Neural cell (in vitro differentiated cells): Measurements from ENCODE around the gene AFF3. TPM values are rescaled to one million over a fixed set of nuclear protein-coding genes. Genes with fewer than 3 reads are reported as not detected.

Experiments used
- H2AFZ ChIP-seq: fragments of 200-600, 300-800 bp; sonication (generic), shearing (Covaris generic); 2 replicates; pipeline ENCODE4 v1.6.0; 2014; ENCODE audit warnings: low read depth, mild to moderate bottlenecking, antibody characterized with exemption, low read length, moderate library complexity
- H3F3A ChIP-seq: fragments of 200-600 bp; shearing (Covaris generic); 2 replicates; pipeline ENCODE4 v1.6.1; 2016; ENCODE audit warnings: mild to moderate bottlenecking, moderate library complexity, mixed read lengths, antibody characterized with exemption, low read length; ENCODE audit not compliant: insufficient read depth, poor library complexity, severe bottlenecking
- H3K27ac ChIP-seq: fragments of 200-600, 300-800 bp; sonication (generic), shearing (Covaris generic); 2 replicates; pipeline ENCODE4 v1.5.1; 2014; ENCODE audit warnings: mild to moderate bottlenecking, low read length, moderate library complexity
- H3K27me3 ChIP-seq: fragments of 300-800, 200-600 bp; sonication (generic), shearing (Covaris generic); 2 replicates; pipeline ENCODE4 v1.6.0; 2014; ENCODE audit warnings: mild to moderate bottlenecking, low read depth, low read length, moderate library complexity; ENCODE audit not compliant: insufficient read depth
- H3K36me3 ChIP-seq: fragments of 300-800, 200-600 bp; sonication (generic), shearing (Covaris generic); 2 replicates; pipeline ENCODE4 v1.5.1; 2014; ENCODE audit warnings: mild to moderate bottlenecking, antibody characterized with exemption, low read length, moderate library complexity; ENCODE audit not compliant: insufficient read depth
- H3K4me2 ChIP-seq: fragments of 300-800, 200-600 bp; sonication (generic), shearing (Covaris generic); 2 replicates; pipeline ENCODE4 v1.6.0; 2014; ENCODE audit warnings: mild to moderate bottlenecking, low read length
- H3K4me3 ChIP-seq: fragments of 300-800, 200-600 bp; sonication (generic), shearing (Covaris generic); 2 replicates; pipeline ENCODE4 v1.5.1; 2014; ENCODE audit warnings: mild to moderate bottlenecking, low read length, moderate library complexity
- H3K79me2 ChIP-seq: fragments of 200-600 bp; shearing (Covaris generic); replicated peaks from 2 replicates; pipeline ENCODE4 v1.6.0; 2014; ENCODE audit warnings: mild to moderate bottlenecking, low read length, moderate library complexity; ENCODE audit not compliant: insufficient read depth
- H3K9ac ChIP-seq: fragments of 300-800, 200-600 bp; sonication (generic), shearing (Covaris generic); 2 replicates; pipeline ENCODE4 v1.6.1; 2016; ENCODE audit warnings: mild to moderate bottlenecking, low read length, mixed read lengths
- H3K9me2 ChIP-seq: fragments of 200-600 bp; shearing (Covaris generic); 2 replicates; pipeline ENCODE4 v1.6.1; 2016; ENCODE audit warnings: mild to moderate bottlenecking, low read length, mixed read lengths; ENCODE audit not compliant: insufficient read depth
- H3K9me3 ChIP-seq: fragments of 200-600, 300-800 bp; sonication (generic), shearing (Covaris generic); 2 replicates; pipeline ENCODE4 v1.6.1; 2016; ENCODE audit warnings: mild to moderate bottlenecking, mixed run types, low read length, moderate library complexity, mixed read lengths
- H4K20me1 ChIP-seq: fragments of 200-600 bp; shearing (Covaris generic); 2 replicates; pipeline ENCODE4 v1.6.1; 2016; ENCODE audit warnings: mild to moderate bottlenecking, mixed run types; ENCODE audit not compliant: insufficient read depth
- CTCF ChIP-seq: fragments of 450-650 bp; IDR thresholded peaks from 2 replicates; pipeline ENCODE4 v1.5.1; 2014; ENCODE audit warnings: antibody characterized with exemption, mild to moderate bottlenecking, moderate library complexity; ENCODE audit not compliant: poor library complexity, severe bottlenecking
- EP300 ChIP-seq: fragments of 450-650 bp; conservative IDR thresholded peaks from 2 replicates; pipeline ENCODE4 v1.6.1; 2014; ENCODE audit warnings: antibody characterized with exemption, mild to moderate bottlenecking, moderate library complexity; ENCODE audit not compliant: poor library complexity, severe bottlenecking
- EZH2 ChIP-seq: fragments of 200-600, 300-800 bp; shearing (Covaris generic), sonication (generic); IDR thresholded peaks from 2 replicates; pipeline ENCODE4 v1.6.1; 2014; ENCODE audit warnings: antibody characterized with exemption, low read length, borderline replicate concordance, mild to moderate bottlenecking; ENCODE audit not compliant: insufficient read depth, poor library complexity, severe bottlenecking
- MXI1 ChIP-seq: fragments of 450-650 bp; conservative IDR thresholded peaks from 2 replicates; pipeline ENCODE4 v1.6.1; 2014; ENCODE audit warnings: antibody characterized with exemption, mild to moderate bottlenecking; ENCODE audit not compliant: poor library complexity, severe bottlenecking
- POLR2AphosphoS5 ChIP-seq: IDR thresholded peaks from 2 replicates; pipeline ENCODE4 v1.6.1; 2012
- RAD21 ChIP-seq: fragments of 450-650 bp; conservative IDR thresholded peaks from 2 replicates; pipeline ENCODE4 v1.6.1; 2014; ENCODE audit warnings: antibody characterized with exemption, mild to moderate bottlenecking, moderate library complexity
- REST ChIP-seq: IDR thresholded peaks from 2 replicates; pipeline ENCODE4 v1.6.1; 2012; ENCODE audit warnings: borderline replicate concordance
- SMC3 ChIP-seq: fragments of 450-650 bp; conservative IDR thresholded peaks from 2 replicates; pipeline ENCODE4 v1.6.1; 2014; ENCODE audit warnings: antibody characterized with exemption, mild to moderate bottlenecking, moderate library complexity; ENCODE audit not compliant: poor library complexity
- TAF1 ChIP-seq: IDR thresholded peaks from 2 replicates; pipeline ENCODE4 v1.6.1; 2012; ENCODE audit warnings: low read depth
- polyA plus RNA-seq: library from polyadenylated mRNA; depleted of rRNA; stranded (reverse); fragments of >200 nt; gene quantifications from 2 replicates; pipeline ENCODE4 v1.2.3, GENCODE V29; 2014

AFF3 gene
- polyA plus RNA-seq, 1 donor from 2014 or later = 5.1 TPM

DNA sequence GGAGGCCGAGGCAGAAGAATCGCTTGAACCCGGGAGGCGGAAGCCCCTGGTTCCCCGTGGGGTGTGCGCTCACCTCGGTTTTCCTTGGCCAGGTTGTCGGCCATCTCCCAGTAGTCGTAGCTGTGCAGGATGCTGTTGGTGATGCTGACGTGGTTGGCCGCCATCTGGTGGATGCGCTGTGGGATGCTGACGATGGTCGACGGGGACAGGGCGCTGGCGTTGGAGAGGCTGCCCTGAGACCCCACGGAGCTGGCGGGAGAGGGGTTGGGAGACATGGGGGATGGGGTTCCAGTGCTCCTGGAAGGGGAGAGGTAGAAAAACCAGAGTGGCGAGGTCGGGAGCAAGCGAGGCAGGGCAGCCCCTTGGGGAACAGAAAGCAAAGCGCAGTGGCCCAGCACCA is 588.2 kb downstream of the AFF3 start:
- H2AFZ ChIP-seq = no peak overlapping the region
- no peaks in the 10 kb centered on the region for H3K36me3 ChIP-seq
- H3K9me2 ChIP-seq = no peaks in the 10 kb centered on the region
- no peaks in the 10 kb centered on the region for H4K20me1 ChIP-seq
- TF ChIP-seq EP300 (no peak), EZH2 (no peak), TAF1 (no peak), MXI1 (no peak), RAD21 (no peak), REST (no peak), SMC3 (no peak), CTCF (no peak), POLR2AphosphoS5 (no peak)
- no peaks in the 10 kb centered on the region for H3K9me3 ChIP-seq
- no peak overlapping the region for H3K27ac ChIP-seq
- no peak overlapping the region for H3K4me2 ChIP-seq
- peaks cover 2% of the 10 kb centered on the region for H3K27me3 ChIP-seq
- no peak overlapping the region for H3K9ac ChIP-seq
- no peaks in the 10 kb centered on the region for H3K79me2 ChIP-seq
- H3F3A ChIP-seq = no peaks in the 10 kb centered on the region
- H3K4me3 ChIP-seq = no peak overlapping the region

DNA sequence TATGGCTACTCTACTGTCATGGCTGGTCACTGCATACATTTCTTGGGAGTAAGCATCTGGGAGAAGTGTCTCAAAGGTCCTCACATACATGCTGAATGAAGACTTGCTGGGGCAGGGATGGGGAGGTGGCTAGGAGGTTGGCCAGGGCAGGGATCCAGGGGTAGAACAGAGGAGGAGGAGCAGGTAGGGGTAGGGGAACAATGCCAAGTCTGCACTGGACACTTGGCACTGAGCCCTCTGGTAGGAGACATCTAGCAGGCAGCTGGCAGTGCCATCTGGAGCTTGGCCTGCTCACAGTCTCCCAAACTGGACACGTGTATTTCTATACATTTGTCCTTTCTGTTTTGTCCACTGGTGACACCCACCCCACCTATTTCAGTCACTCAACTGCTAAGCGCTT is 589.9 kb downstream of the AFF3 start:
- TF ChIP-seq SMC3 (no peak), CTCF (no peak), TAF1 (no peak), EP300 (no peak), MXI1 (no peak), POLR2AphosphoS5 (no peak), EZH2 (no peak), REST (no peak), RAD21 (no peak)
- Histone ChIP-seq H3K9me3 (no peaks in the 10 kb centered on the region), H4K20me1 (no peaks in the 10 kb centered on the region), H3K36me3 (no peaks in the 10 kb centered on the region), H2AFZ (no peak overlapping the region), H3K27me3 (peaks cover 15% of the 10 kb centered on the region), H3K9ac (no peak overlapping the region), H3F3A (no peaks in the 10 kb centered on the region), H3K4me2 (no peak overlapping the region), H3K4me3 (no peak overlapping the region), H3K79me2 (no peaks in the 10 kb centered on the region), H3K9me2 (no peaks in the 10 kb centered on the region), H3K27ac (no peak overlapping the region)
